Osteoblast (primary cell): Measurements from ENCODE around the gene SLC7A6. TPM values are rescaled to one million over a fixed set of nuclear protein-coding genes. Genes with fewer than 3 reads are reported as not detected.

ENCODE experiments used
- DNase-seq: peaks from one replicate; pipeline ENCODE4 v3.0.0; 2011; ENCODE audit warnings: low spot score, mixed read lengths; ENCODE audit not compliant: insufficient read length; ENCODE audit errors: missing footprints
- H2AFZ ChIP-seq: 2 replicates; pipeline ENCODE4 v1.6.0; 2011; ENCODE audit warnings: mild to moderate bottlenecking, low read length
- H3K27ac ChIP-seq: 2 replicates; pipeline ENCODE4 v1.5.1; 2011; ENCODE audit warnings: mild to moderate bottlenecking, low read depth, low read length, moderate library complexity
- H3K27me3 ChIP-seq: 2 replicates; pipeline ENCODE4 v1.6.0; 2012; ENCODE audit warnings: mild to moderate bottlenecking, control low read depth, inconsistent platforms, low read length, moderate library complexity; ENCODE audit not compliant: insufficient read depth
- H3K36me3 ChIP-seq: 2 replicates; pipeline ENCODE4 v1.5.1; 2011; ENCODE audit warnings: mild to moderate bottlenecking, low read length, control low read depth, moderate library complexity; ENCODE audit not compliant: insufficient read depth
- H3K4me1 ChIP-seq: 2 replicates; pipeline ENCODE4 v1.5.1; 2011; ENCODE audit warnings: mild to moderate bottlenecking, low read length, control low read depth, moderate library complexity; ENCODE audit not compliant: insufficient read depth
- H3K4me2 ChIP-seq: 2 replicates; pipeline ENCODE4 v1.6.0; 2011; ENCODE audit warnings: mild to moderate bottlenecking, low read length; ENCODE audit not compliant: insufficient read depth
- H3K4me3 ChIP-seq: fragments of 200-600 bp; sonication (generic); 3 replicates; pipeline ENCODE4 v1.5.1; 2012; ENCODE audit warnings: mild to moderate bottlenecking, low read length, inconsistent platforms; ENCODE audit not compliant: insufficient read depth
- H3K79me2 ChIP-seq: 2 replicates; pipeline ENCODE4 v1.6.0; 2012; ENCODE audit warnings: mild to moderate bottlenecking, low read length, control low read depth, inconsistent platforms; ENCODE audit not compliant: insufficient read depth
- H3K9me3 ChIP-seq: 2 replicates; pipeline ENCODE4 v1.5.1; 2011; ENCODE audit warnings: low read depth, low read length, control low read depth
- H4K20me1 ChIP-seq: 2 replicates; pipeline ENCODE4 v1.6.0; 2012; ENCODE audit warnings: mild to moderate bottlenecking, low read length, control low read depth; ENCODE audit not compliant: insufficient read depth
- CTCF ChIP-seq: IDR thresholded peaks from 2 replicates; pipeline ENCODE4 v1.5.1; 2011; ENCODE audit warnings: mild to moderate bottlenecking, low read depth, low read length, moderate library complexity; ENCODE audit errors: extremely low read depth
- total RNA-seq: library from RNA; depleted of rRNA; stranded (reverse); fragments of >200 nt; gene quantifications from 2 replicates; pipeline ENCODE4 v1.2.3, GENCODE V29; 2012

Gene SLC7A6
- total RNA-seq, 1 donor: 36.9 TPM

DNA sequence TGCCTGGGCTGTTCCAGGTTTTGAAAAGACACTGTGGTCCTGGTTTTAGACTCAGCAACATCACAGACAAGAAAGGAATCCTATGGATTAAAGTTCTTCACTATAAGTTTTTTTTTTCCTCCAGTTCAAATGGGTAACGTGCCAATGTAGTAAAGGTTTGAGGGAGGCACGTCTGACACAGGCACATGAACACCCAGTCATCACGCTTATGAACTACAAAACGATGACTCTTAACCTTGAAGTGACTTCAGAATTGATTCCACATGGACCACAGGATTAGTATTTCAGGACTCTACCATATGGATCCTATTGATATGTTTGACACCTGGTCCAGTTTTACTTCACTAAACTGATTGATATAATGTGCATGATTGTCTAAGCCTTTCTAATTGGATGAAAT is 48.8 kb downstream of the SLC7A6 start:
- Histone ChIP-seq H2AFZ (no peak overlapping the region), H3K79me2 (peaks cover 53% of the 10 kb centered on the region), H3K27me3 (no peaks in the 10 kb centered on the region), H4K20me1 (no peaks in the 10 kb centered on the region), H3K4me2 (no peak overlapping the region), H3K4me1 (peaks cover 15% of the 10 kb centered on the region), H3K9me3 (no peaks in the 10 kb centered on the region), H3K4me3 (no peak overlapping the region), H3K27ac (no peak overlapping the region), H3K36me3 (peaks cover 15% of the 10 kb centered on the region)
- DNase-seq: no peak
- TF ChIP-seq CTCF: no peak

DNA sequence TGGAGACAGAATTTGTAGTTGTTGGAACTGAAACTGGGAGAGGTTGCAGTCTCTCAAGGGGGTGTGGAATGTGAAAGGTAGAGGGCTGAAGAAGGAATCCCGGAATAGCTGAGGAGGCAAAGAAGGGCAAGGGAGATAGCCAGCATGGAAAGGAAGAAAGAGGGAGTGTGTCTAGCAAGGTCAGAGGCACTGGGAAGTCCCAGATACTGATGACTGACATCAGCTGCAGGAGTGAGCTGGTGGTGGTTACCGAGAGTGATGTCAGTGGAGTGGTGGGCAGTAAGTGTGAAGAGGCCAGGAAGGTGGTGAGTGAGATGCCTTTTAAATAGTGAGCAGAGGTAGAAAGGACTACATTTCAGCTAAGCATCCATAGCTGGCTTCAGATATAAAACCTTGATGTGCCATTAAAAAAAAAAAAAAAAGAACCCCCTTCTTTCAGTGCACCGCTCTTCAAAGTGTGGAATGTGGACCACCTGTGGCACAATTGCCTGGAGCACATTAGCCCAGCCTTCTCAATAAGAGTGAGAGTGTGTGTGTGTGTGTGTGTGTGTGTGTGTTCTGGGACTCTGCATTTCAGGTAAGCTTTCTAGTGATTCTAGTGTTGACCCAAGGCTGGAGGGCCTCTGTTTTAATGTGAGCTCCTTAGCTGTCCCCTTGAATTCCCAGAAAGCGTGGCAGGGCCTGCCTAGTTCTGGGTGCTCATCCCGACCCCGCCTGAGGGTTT is 55.0 kb downstream of the SLC7A6 start:
- no peak for DNase-seq
- Histone ChIP-seq H3K27ac (no peak overlapping the region), H3K4me3 (no peak overlapping the region), H3K79me2 (no peaks in the 10 kb centered on the region), H3K27me3 (no peaks in the 10 kb centered on the region), H3K4me1 (no peaks in the 10 kb centered on the region), H3K36me3 (peaks cover 28% of the 10 kb centered on the region), H3K4me2 (no peak overlapping the region), H3K9me3 (no peaks in the 10 kb centered on the region), H2AFZ (no peak overlapping the region), H4K20me1 (no peaks in the 10 kb centered on the region)
- TF ChIP-seq CTCF: no peak

DNA sequence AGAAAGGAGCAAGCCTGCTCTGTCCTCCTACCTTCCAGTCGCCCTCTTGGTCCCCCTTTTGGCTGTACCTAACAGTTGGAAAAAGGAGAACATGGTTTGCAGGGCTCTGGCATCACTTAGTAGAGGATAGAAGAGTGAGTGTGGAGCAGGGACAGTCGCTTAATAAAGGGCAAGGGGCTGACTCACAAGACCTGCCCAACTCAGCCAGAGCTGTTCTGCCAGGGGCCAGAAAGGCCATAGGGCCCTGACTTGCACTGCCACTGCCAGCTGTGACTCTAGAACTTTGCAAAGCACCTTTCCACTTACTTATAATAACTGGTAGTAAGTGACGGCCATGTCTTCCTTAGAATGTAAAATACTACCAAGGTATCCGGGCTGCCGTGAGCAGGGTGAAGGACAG is 60.0 kb downstream of the SLC7A6 start:
- Histone ChIP-seq H3K27ac (no peak overlapping the region), H3K27me3 (no peaks in the 10 kb centered on the region), H4K20me1 (no peaks in the 10 kb centered on the region), H2AFZ (no peak overlapping the region), H3K4me3 (no peak overlapping the region), H3K9me3 (no peaks in the 10 kb centered on the region), H3K4me1 (no peaks in the 10 kb centered on the region), H3K4me2 (no peak overlapping the region), H3K36me3 (peaks cover 33% of the 10 kb centered on the region), H3K79me2 (no peaks in the 10 kb centered on the region)
- no peak for DNase-seq
- no peak for TF ChIP-seq CTCF

- Histone ChIP-seq H3K4me3 (no peak overlapping the region), H3K27me3 (no peaks in the 10 kb centered on the region), H3K27ac (no peak overlapping the region), H3K79me2 (no peaks in the 10 kb centered on the region), H3K4me1 (no peaks in the 10 kb centered on the region), H4K20me1 (no peaks in the 10 kb centered on the region), H2AFZ (no peak overlapping the region), H3K36me3 (peaks cover 30% of the 10 kb centered on the region), H3K4me2 (no peak overlapping the region), H3K9me3 (no peaks in the 10 kb centered on the region)
- TF ChIP-seq CTCF: no peak
- no peak for DNase-seq
Measured at GRCh38 chr16:68324780-68325357, 60.5 kb downstream of the SLC7A6 start.
